ENCODE results near the gene VPS37C.

The VPS37C gene

DNA sequence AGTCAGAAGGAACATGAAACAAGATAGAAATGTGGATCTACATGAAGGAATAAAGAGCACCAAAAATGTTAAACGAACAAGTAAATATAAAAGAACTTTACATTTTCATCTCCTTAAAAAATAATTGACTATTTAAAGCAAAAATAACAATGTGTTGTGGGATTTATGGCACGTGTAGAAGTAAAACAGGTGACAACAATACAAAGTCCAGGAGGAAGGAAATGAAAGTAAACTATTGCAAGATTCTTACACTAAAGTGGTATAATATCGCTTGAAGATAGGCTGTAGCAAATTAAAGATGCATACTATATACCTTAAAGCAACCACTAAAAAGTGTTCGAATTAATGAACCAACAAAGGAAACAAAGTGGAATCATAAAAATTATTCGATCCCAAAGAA is 5.5 kb downstream of the VPS37C start:
- DNase-seq (ENCODE audit: insufficient read length, low spot score): no peak
- FAIRE-seq: no peak

GRCh38 chr11:61155312-61155711 is 5.9 kb downstream of the VPS37C start:
- DNase-seq (ENCODE audit: insufficient read length, low spot score) (no peak), FAIRE-seq (no peak)

- DNase-seq (ENCODE audit: insufficient read length, low spot score) (no peak), FAIRE-seq (no peak)
These were observed 6.7 kb downstream of the VPS37C start for GRCh38 chr11:61154528-61154927.

- DNase-seq (ENCODE audit: insufficient read length, low spot score): no peak
- no peak for FAIRE-seq
These were observed 7.6 kb downstream of the VPS37C start for GRCh38 chr11:61153593-61154095.

GRCh38 chr11:61152816-61153592 is 8.2 kb downstream of the VPS37C start:
- DNase-seq (ENCODE audit: insufficient read length, low spot score): peak; percentile 40
- no peak for FAIRE-seq

GRCh38 chr11:61151545-61152252 is 9.5 kb downstream of the VPS37C start:
- DNase-seq (ENCODE audit: insufficient read length, low spot score) (no peak), FAIRE-seq (no peak)

GRCh38 chr11:61150706-61151544 is 10.3 kb downstream of the VPS37C start:
- DNase-seq (ENCODE audit: insufficient read length, low spot score) (no peak), FAIRE-seq (no peak)

DNA sequence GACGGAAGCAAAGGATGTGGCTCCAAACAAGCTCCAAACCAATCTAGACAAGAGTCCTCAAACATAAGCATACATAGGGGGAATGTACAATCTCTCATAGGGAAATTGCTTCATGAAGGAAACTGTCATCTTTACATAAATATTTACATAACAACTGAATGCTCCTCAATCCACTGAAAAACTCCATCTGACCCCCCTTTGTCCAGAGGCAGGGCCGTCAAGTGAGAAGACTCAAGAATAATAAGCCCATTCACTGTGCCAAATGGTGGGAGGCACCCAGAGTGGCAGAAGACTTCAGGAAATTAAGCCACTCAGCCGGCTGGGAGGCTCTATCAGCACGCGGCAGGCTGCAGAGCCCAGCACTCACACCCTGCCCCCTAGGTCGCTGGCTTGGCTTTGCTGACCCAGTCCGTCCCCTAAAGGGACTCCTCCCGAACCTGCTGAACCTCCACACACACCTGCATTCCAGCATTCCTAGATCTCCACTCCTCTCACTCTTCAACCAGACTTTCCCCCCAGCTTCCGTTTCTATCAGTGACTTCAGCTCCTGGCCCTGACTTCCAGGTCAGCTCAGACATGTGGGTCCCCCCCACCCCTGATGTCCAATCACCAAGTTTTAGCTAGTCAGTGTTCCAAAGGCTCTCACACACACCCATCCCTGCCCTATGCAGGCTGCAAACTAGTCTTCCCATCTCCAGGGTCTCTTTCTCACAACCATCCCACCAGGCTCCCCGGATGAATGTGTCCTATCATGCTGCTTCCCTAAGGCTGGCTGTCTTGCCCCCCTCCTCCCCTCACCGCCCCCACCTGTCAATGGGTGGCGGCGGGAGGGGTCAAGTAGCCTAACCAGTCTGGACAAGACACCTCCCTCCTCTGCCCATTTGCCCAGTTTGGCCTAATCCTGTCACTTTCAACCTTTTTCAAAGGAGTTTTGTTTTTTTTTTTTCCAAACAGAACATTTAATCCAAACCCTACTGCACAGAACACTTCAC is 11.3 kb downstream of the VPS37C start:
- DNase-seq (ENCODE audit: insufficient read length, low spot score): no peak

DNA sequence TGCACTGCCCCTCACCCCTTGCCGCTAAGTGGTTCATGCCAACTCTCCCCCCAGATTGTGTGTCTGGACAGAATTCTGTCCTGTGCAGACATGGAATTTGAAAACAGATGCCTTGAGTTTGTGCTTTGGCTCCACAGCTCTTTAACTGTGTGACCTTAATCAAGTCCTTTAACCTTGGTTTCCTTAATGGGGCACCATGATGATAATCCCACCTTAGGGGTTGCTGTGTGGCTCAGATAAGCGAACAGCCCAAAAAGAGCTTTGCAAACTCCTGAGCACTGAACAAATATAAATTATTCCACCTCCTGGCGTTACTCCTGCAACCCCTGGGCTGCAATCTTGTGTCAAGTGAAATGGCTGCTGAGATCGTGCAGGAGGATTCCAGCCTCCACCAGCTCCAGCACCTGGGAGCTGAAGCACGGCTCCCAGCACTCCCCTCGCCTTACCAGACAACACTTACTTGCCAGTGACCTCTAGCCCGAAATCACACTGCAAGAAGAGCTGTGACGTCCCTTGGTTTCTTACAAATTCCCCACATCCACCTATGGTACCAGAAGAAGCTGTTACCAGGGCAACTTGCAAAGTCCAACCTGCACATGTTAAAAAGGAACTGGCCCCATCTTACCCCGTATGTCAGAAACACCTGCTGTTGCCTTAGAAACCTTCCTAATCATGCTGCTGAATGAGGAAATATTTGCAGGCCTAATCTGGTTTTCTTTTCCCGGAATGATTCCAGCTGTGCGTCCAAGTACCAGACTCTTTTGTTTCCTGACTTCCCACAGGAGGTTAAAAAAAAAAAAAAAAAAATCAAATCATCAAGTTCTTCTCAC is 13.2 kb downstream of the VPS37C start:
- no peak for DNase-seq (ENCODE audit: insufficient read length, low spot score)
- no peak for FAIRE-seq

More for the DNA sequence above, 11.3 kb downstream of the VPS37C start:
- no peak for FAIRE-seq

DNA sequence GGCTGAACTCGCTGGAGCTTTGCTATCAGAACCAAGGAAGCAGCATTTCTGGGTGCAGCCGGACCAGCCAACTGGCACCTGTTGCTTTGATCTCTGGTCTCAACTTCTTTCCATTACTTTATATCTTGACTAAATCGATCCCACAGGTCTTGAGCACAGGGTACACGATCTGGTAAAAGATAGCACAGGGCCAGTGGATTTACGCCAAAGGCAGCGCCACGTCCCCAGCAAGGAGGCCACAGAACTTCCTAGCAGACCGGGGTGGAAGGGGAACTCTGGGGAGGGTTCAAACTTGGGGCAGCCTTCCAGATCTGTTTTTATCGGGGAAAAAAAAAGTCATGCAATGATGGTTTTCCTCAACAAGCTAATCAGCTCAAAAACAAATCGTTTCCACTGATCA is 14.0 kb downstream of the VPS37C start:
- DNase-seq (ENCODE audit: insufficient read length, low spot score) (no peak), FAIRE-seq (no peak)

- FAIRE-seq: no peak
- DNase-seq (ENCODE audit: insufficient read length, low spot score): no peak
These were observed 14.8 kb downstream of the VPS37C start for GRCh38 chr11:61146416-61146815.

GRCh38 chr11:61145228-61146005 is 15.8 kb downstream of the VPS37C start:
- FAIRE-seq (no peak), DNase-seq (ENCODE audit: insufficient read length, low spot score) (no peak)

- DNase-seq (ENCODE audit: insufficient read length, low spot score) (no peak), FAIRE-seq (no peak)
These were observed 16.6 kb downstream of the VPS37C start for GRCh38 chr11:61144511-61145179.

- DNase-seq (ENCODE audit: insufficient read length, low spot score): no peak
- FAIRE-seq: no peak
These were observed 18.8 kb downstream of the VPS37C start for GRCh38 chr11:61142424-61142823.

DNA sequence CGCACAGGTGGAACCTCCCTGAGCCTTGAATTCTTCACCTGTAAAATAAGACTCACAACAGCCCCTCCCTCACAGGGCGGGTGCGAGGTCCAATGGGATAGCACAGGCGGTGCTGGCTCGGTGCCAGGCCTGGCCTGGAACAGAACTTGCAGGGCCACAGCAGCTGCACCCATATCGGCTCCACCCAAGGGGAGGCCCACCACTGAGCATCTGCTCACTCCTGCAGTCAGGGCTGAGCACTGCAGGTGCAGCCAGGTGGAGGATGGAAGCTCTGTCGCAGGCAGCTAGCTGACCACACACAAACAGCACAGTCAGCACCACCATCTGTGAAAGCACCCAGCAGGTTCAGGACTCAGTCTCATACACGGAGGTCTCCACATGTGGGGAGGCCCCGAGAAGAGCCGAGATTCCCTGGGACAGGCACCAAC is 19.6 kb downstream of the VPS37C start:
- DNase-seq (ENCODE audit: insufficient read length, low spot score) (no peak), FAIRE-seq (no peak)

GRCh38 chr11:61140416-61140815 is 20.8 kb downstream of the VPS37C start:
- DNase-seq (ENCODE audit: insufficient read length, low spot score) (no peak), FAIRE-seq (no peak)

- DNase-seq (ENCODE audit: insufficient read length, low spot score) (no peak), FAIRE-seq (no peak)
These were observed 21.8 kb downstream of the VPS37C start for GRCh38 chr11:61139387-61139786.

GRCh38 chr11:61138935-61139334 is 22.3 kb downstream of the VPS37C start:
- FAIRE-seq (no peak), DNase-seq (ENCODE audit: insufficient read length, low spot score) (no peak)

Data from HTR-8/SVneo (cell line).